Measurements from ENCODE around the gene PYGM. TPM values are rescaled to one million over a fixed set of nuclear protein-coding genes. Genes with fewer than 3 reads are reported as not detected.

Gene PYGM
- total RNA-seq, 1 donor from 2014 or later: 0.26 TPM

DNA sequence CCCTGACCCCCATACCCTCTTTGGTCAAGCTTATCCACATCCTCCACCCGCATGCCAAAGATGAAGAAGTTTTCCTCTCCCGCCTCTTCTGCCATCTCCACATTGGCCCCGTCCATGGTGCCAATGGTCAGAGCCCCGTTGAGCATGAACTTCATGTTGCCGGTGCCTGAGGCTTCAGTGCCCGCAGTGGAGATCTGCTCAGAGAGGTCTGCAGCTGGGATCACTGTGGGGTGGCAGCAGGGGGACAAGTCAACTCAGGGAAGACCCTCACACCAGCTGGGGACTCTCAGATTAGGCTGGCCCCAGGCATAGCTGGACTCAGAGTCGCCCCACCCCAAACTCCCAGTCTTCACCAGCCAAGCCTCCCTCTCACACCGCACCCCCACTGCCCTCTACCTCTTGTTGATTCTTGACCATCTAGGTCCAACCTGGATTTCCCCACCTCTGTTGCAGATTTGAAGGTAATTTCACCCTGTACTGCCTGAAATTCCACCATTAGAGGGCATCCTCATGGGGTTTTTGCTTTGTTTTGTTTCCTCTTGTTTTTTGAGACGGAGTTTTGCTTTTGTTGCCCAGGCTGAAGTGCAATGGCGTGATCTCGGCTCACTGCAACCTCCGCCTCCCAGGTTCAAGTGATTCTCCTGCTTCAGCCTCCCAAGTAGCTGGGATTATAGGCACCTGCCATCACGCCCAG is 9.3 kb downstream of the PYGM start:
- H3K27me3 ChIP-seq (ENCODE audit: control insufficient read depth, insufficient read depth, low read length): peaks cover 6% of the 10 kb centered on the region
- FAIRE-seq (peak; percentile 18), DNase-seq (ENCODE audit: low read depth) (no peak)
- TF ChIP-seq, protein P1, sequence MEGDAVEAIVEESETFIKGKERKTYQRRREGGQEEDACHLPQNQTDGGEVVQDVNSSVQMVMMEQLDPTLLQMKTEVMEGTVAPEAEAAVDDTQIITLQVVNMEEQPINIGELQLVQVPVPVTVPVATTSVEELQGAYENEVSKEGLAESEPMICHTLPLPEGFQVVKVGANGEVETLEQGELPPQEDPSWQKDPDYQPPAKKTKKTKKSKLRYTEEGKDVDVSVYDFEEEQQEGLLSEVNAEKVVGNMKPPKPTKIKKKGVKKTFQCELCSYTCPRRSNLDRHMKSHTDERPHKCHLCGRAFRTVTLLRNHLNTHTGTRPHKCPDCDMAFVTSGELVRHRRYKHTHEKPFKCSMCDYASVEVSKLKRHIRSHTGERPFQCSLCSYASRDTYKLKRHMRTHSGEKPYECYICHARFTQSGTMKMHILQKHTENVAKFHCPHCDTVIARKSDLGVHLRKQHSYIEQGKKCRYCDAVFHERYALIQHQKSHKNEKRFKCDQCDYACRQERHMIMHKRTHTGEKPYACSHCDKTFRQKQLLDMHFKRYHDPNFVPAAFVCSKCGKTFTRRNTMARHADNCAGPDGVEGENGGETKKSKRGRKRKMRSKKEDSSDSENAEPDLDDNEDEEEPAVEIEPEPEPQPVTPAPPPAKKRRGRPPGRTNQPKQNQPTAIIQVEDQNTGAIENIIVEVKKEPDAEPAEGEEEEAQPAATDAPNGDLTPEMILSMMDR (IDR thresholded peaks at IDR 0.05; ENCODE audit: insufficient read depth, low read length, severe bottlenecking): no peak
- H3K4me3 ChIP-seq (ENCODE audit: low read depth, low read length): no peak overlapping the region
- no peaks in the 10 kb centered on the region for H3K36me3 ChIP-seq (ENCODE audit: control insufficient read depth, insufficient read depth, low read length)

DNA sequence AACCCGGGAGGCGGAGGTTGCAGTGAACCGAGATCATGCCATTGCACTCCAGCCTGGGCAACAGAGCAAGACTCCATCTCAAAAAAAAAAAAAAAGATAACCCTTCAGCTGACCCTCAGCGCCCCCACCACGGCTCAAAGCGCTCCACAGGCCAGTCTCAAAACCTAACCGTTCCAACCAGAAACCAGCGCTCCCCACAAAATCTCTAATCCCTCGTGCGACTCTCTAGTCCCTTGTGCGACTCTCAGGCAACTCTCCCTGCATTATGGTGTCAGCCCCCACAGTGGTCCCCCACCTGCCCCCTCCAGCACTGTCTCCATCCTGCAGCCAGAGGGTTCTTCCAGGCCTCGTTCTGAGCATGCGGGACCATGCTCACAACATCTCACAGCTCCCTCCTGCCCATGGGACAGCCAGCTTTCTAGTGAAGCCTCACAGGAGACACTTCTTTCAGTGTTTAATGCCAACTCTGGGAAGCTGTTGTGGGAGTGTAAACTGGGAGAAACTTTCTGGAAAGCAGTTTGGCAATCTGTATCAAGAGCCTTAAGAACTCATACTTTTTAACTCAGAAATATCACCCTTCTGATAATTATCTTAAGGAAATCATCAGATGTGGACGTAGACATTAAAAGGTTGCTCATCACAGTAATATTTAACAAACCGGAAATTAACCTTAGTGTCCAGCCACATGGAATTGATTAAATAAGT is 11.7 kb downstream of the PYGM start:
- Histone ChIP-seq H3K36me3 (ENCODE audit: control insufficient read depth, insufficient read depth, low read length) (no peaks in the 10 kb centered on the region), H3K27me3 (ENCODE audit: control insufficient read depth, insufficient read depth, low read length) (peaks cover 20% of the 10 kb centered on the region), H3K4me3 (ENCODE audit: low read depth, low read length) (no peak overlapping the region)
- TF ChIP-seq, protein P1 (IDR thresholded peaks at IDR 0.05; ENCODE audit: insufficient read depth, low read length, severe bottlenecking): no peak
- DNase-seq (ENCODE audit: low read depth): peak; percentile 55
- no peak for FAIRE-seq

DNA sequence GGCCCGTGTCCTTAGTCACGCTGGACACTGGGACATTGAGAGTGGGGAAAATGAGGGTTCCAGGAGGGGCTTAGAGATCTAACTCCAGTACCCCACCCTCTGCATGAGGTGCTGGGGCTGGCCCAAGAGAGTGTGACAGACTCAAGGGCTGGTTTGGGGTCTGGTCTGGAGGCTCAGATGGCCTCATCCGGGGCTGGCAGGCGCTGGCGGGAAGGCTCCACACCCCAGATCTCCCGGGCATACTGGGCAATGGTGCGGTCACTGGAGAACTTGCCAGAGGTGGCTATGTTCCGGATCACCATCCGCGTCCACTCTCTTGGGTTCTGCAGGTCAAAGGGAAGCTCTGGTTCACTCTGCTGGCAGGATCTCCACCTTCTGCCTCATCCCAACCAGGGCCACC is 13.3 kb downstream of the PYGM start:
- DNase-seq (ENCODE audit: low read depth): no peak
- TF ChIP-seq, protein P1 (IDR thresholded peaks at IDR 0.05; ENCODE audit: insufficient read depth, low read length, severe bottlenecking): no peak
- H3K27me3 ChIP-seq (ENCODE audit: control insufficient read depth, insufficient read depth, low read length): peaks cover 33% of the 10 kb centered on the region
- H3K36me3 ChIP-seq (ENCODE audit: control insufficient read depth, insufficient read depth, low read length): no peaks in the 10 kb centered on the region
- H3K4me3 ChIP-seq (ENCODE audit: low read depth, low read length): no peak overlapping the region
- no peak for FAIRE-seq

DNA sequence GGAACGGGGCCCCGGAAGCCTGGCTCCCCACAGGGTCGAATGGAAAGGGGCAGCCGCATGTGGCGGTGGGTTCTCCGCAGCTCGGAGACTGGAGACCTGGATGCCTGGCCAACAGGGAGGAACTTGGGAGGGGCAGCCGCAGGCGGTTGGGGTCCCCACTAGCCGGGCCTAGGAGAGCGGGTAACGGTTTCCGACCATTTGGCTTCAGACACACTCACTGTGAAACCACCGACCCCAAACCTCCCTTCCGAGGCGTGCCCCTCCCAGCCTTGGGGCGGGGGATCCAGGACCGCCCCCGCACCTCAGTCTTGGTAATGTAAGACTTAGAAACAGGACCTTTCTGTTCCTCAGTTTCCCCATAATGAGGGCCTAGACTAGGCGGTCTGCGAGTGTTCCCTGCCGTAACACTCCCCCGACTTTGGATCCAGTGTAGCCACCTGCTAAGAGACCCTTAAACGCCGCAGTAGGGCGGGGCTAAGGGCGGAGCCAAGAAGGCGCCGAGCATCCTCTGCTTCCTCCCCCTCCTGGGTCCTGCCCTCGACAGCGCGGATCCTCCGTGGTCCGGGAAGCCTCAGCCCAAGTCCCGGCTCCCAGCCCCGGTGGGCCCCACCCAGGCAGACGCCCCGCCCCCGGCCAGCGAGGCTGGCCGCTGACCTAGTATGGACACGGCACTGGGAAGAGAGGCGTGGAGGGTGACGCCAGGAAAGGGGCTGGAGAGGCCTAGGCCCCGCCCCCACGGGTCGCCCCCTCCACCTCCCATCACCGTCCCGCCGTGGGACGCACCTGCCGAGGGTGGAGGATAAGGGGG is 14.0 kb downstream of the PYGM start:
- H3K36me3 ChIP-seq (ENCODE audit: control insufficient read depth, insufficient read depth, low read length): no peaks in the 10 kb centered on the region
- H3K4me3 ChIP-seq (ENCODE audit: low read depth, low read length): no peak overlapping the region
- no peak for DNase-seq (ENCODE audit: low read depth)
- H3K27me3 ChIP-seq (ENCODE audit: control insufficient read depth, insufficient read depth, low read length): peaks cover 37% of the 10 kb centered on the region
- FAIRE-seq: no peak
- TF ChIP-seq, protein P1 (IDR thresholded peaks at IDR 0.05; ENCODE audit: insufficient read depth, low read length, severe bottlenecking): no peak

DNA sequence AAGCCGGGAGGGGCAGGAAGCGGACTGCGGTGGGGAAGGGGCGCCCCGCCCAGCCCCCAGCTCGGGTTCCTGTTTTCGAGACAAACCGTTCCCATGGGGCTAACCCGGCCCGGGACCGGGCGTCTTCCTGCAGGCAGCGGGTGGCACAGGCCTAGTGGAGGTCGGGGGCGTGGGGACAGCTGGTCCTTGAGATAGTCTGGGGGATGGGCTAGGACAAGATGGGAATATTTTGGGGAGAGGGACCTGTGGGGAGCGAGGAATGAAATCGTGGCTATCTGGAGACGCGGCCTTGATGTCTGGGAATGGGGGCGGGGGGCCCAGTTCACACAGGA is 14.6 kb downstream of the PYGM start:
- Histone ChIP-seq H3K27me3 (ENCODE audit: control insufficient read depth, insufficient read depth, low read length) (peaks cover 41% of the 10 kb centered on the region), H3K36me3 (ENCODE audit: control insufficient read depth, insufficient read depth, low read length) (no peaks in the 10 kb centered on the region), H3K4me3 (ENCODE audit: low read depth, low read length) (no peak overlapping the region)
- DNase-seq (ENCODE audit: low read depth) (no peak), FAIRE-seq (no peak)
- TF ChIP-seq, protein P1 (IDR thresholded peaks at IDR 0.05; ENCODE audit: insufficient read depth, low read length, severe bottlenecking): no peak
